GM12878 (cell line): Measurements from ENCODE around the gene NFKBIA. TPM values are rescaled to one million over a fixed set of nuclear protein-coding genes. Genes with fewer than 3 reads are reported as not detected.
A peak's percentile ranks its signal among the peaks of the same experiment; 100 is the strongest.

Source experiments
- ATAC-seq: fragments of 200-7000 bp; cut with Tn5 transposase; 3 replicates; pipeline ENCODE4 v1.9.1; 2020; ENCODE audit warnings: mild to moderate bottlenecking, moderate library complexity
- BruUV-seq: library from RNA; stranded (reverse); fragments of 400-500 nt; replicated peaks from 2 replicates; lab custom pipeline; 2021; lab: Mats Ljungman, UMichigan
- CTCF ChIA-PET: fragments of 300-600 bp; sonication (Branson Sonifier 250); formaldehyde crosslinking; extraction: SDS; loops from one replicate; lab custom pipeline; 2021; ENCODE audit warnings: inconsistent platforms; lab: Yijun Ruan, JAX
- POLR2A ChIA-PET: fragments of 350-600 bp; formaldehyde crosslinking; extraction: SDS; loops from one replicate; lab custom pipeline; 2021; ENCODE audit warnings: inconsistent platforms; lab: Charles Lee
- RAD21 ChIA-PET: fragments of 300-600 bp; sonication (Branson Sonifier 250); formaldehyde crosslinking; loops from one replicate; lab custom pipeline; 2023; ENCODE audit warnings: antibody characterized with exemption; ENCODE audit not compliant: unreplicated experiment; lab: Charles Lee
- SMC1A ChIA-PET: fragments of 300-600 bp; sonication (Branson Sonifier 250); formaldehyde crosslinking; loops from one replicate; lab custom pipeline; 2023; ENCODE audit not compliant: unreplicated experiment, uncharacterized antibody; lab: Charles Lee
- DNase-seq: peaks from one replicate; pipeline ENCODE4 v3.0.0-alpha.2; 2011; ENCODE audit warnings: low read depth, low spot score
- FAIRE-seq: peaks from 3 replicates; lab custom pipeline; 2011; peaks lifted over from hg19 to GRCh38; lab: Jason Lieb, UNC
- H2AFZ ChIP-seq: 2 replicates; pipeline ENCODE4 v1.6.0; 2011; ENCODE audit warnings: low read depth, low read length, control low read depth; ENCODE audit not compliant: control insufficient read depth
- H3K27ac ChIP-seq: 2 replicates; pipeline ENCODE4 v1.5.1; 2011; ENCODE audit warnings: control low read depth; ENCODE audit not compliant: control insufficient read depth, insufficient read depth
- H3K27me3 ChIP-seq, 2 experiments: replicated peaks in 1 of 2; 2 replicates each; pipeline versions ENCODE4 v1.6.0 to v1.6.1; 2011; ENCODE audit warnings: low read length in 1 of 2; ENCODE audit not compliant: control insufficient read depth in 2 of 2, insufficient read depth in 2 of 2
- H3K36me3 ChIP-seq, 2 experiments: 2 replicates each; pipeline ENCODE4 v1.5.1; 2011; ENCODE audit warnings: low read length in 1 of 2; ENCODE audit not compliant: control insufficient read depth in 2 of 2, insufficient read depth in 2 of 2
- H3K4me1 ChIP-seq: 2 replicates; pipeline ENCODE4 v1.6.1; 2011; ENCODE audit warnings: mild to moderate bottlenecking, low read length, moderate library complexity, mixed read lengths; ENCODE audit not compliant: control insufficient read depth, insufficient read depth
- H3K4me2 ChIP-seq: 2 replicates; pipeline ENCODE4 v1.6.0; 2011; ENCODE audit warnings: control low read depth; ENCODE audit not compliant: control insufficient read depth, insufficient read depth
- H3K4me3 ChIP-seq: fragments of 200-600 bp; sonication (generic); 2 replicates; pipeline ENCODE4 v1.5.1; 2016
- H3K79me2 ChIP-seq: 2 replicates; pipeline ENCODE4 v1.6.0; 2011; ENCODE audit warnings: low read length; ENCODE audit not compliant: control insufficient read depth, insufficient read depth
- H3K9ac ChIP-seq: 2 replicates; pipeline ENCODE4 v1.8.0; 2011; ENCODE audit warnings: low read length, control low read depth, mixed read lengths; ENCODE audit not compliant: control insufficient read depth, insufficient read depth
- H3K9me3 ChIP-seq: replicated peaks from 3 replicates; pipeline ENCODE4 v1.5.1; 2011; ENCODE audit warnings: mild to moderate bottlenecking, low read length; ENCODE audit not compliant: control insufficient read depth, insufficient read depth
- H4K20me1 ChIP-seq: 2 replicates; pipeline ENCODE4 v1.6.0; 2011; ENCODE audit not compliant: control insufficient read depth, insufficient read depth
- BCLAF1 ChIP-seq: fragments of 450-650 bp; IDR thresholded peaks from 2 replicates; pipeline ENCODE4 v1.6.1; 2017; ENCODE audit warnings: antibody characterized with exemption, mild to moderate bottlenecking, moderate library complexity
- BRCA1 ChIP-seq: IDR thresholded peaks from 2 replicates; pipeline ENCODE4 v1.6.1; 2011; ENCODE audit warnings: low read depth, low read length, improper control_type of control experiment
- DPF2 ChIP-seq: fragments of 450-650 bp; IDR thresholded peaks from 2 replicates; pipeline ENCODE4 v1.6.1; 2017; ENCODE audit warnings: mild to moderate bottlenecking
- E4F1 ChIP-seq: fragments of 450-650 bp; IDR thresholded peaks from 2 replicates; pipeline ENCODE4 v1.6.1; 2018; ENCODE audit warnings: borderline replicate concordance, mild to moderate bottlenecking; ENCODE audit not compliant: partially characterized antibody
- EGR1 ChIP-seq, 2 experiments: IDR thresholded peaks; 1 replicate in 1 of 2; 2 replicates in 1 of 2; pipeline ENCODE4 v1.6.1; 2011 to 2012; ENCODE audit warnings: low read depth in 2 of 2, low read length in 2 of 2, borderline replicate concordance in 1 of 2, mild to moderate bottlenecking in 1 of 2, moderate library complexity in 1 of 2
- EZH2 ChIP-seq: IDR thresholded peaks from 2 replicates; pipeline ENCODE4 v1.6.1; 2012; ENCODE audit warnings: low read depth, mild to moderate bottlenecking, control low read depth, inconsistent platforms, low read length, borderline replicate concordance; ENCODE audit not compliant: control insufficient read depth
- JUNB ChIP-seq: IDR thresholded peaks from 2 replicates; pipeline ENCODE4 v1.6.1; 2016; ENCODE audit warnings: antibody characterized with exemption, mild to moderate bottlenecking
- KAT2A ChIP-seq: conservative IDR thresholded peaks from 2 replicates; pipeline ENCODE4 v1.6.1; 2011; ENCODE audit warnings: low read depth, low read length; ENCODE audit not compliant: control insufficient read depth
- MTA2 ChIP-seq: fragments of 450-650 bp; IDR thresholded peaks from 2 replicates; pipeline ENCODE4 v1.6.1; 2016; ENCODE audit warnings: low read depth, mild to moderate bottlenecking, moderate library complexity
- PAX8 ChIP-seq: fragments of 450-650 bp; IDR thresholded peaks from 2 replicates; pipeline ENCODE4 v1.6.1; 2017; ENCODE audit warnings: mild to moderate bottlenecking, moderate library complexity
- SP1 ChIP-seq: IDR thresholded peaks from one replicate; pipeline ENCODE4 v1.6.1; 2011; ENCODE audit warnings: low read depth, low read length
- SUZ12 ChIP-seq: fragments of 200-600 bp; sonication (generic); IDR thresholded peaks from one replicate; pipeline ENCODE4 v1.6.1; 2018; ENCODE audit warnings: antibody characterized with exemption, mild to moderate bottlenecking; ENCODE audit not compliant: unreplicated experiment
- ZBED1 ChIP-seq: IDR thresholded peaks from 2 replicates; pipeline ENCODE4 v1.6.1; 2016; ENCODE audit warnings: borderline replicate concordance
- ZBTB33 ChIP-seq: fragments of 450-650 bp; IDR thresholded peaks from 2 replicates; pipeline ENCODE4 v1.6.1; 2017; ENCODE audit warnings: mild to moderate bottlenecking
- WGBS: methylation state at CpG from one replicate; pipeline ENCODE4 v1.1.6; 2016; ENCODE audit warnings: low lambda C conversion rate; ENCODE audit not compliant: insufficient replicate concordance, insufficient coverage; ENCODE audit errors: missing lambda C conversion rate; 5-methylcytosine and 5-hydroxymethylcytosine counted together
- in situ Hi-C: fragments of 300-500 bp; cut with MboI; formaldehyde crosslinking; loops from 9 replicates; pipeline ENCODE4 v1.14.3; 2018; ENCODE audit warnings: mixed read lengths
- intact Hi-C: fragments of 100-400 bp; cut with micrococcal nuclease; formaldehyde crosslinking; loops from one replicate; pipeline ENCODE4 v1.14.2; 2022; ENCODE audit not compliant: unreplicated experiment
- polyA plus RNA-seq, 11 experiments: library from polyadenylated mRNA; depleted of rRNA in 4 of 11; unstranded in 6 of 11; stranded (reverse) in 5 of 11; fragments of >200 nt; fragmentation: Nextera tagmentation in 4 of 11; fragmentation: Illumina TruSeq in 1 of 11; extraction: Ambion mirVana in 4 of 11; extraction: Trizol in 1 of 11; gene quantifications; 1 replicate in 1 of 11; 2 replicates in 10 of 11; pipeline versions ENCODE4 v1.2.1 to v1.2.3, GENCODE V29; 2011 to 2016; ENCODE audit warnings: inconsistent platforms in 2 of 11, missing spikeins in 2 of 11, low read depth in 1 of 11
- total RNA-seq, 4 experiments: library from RNA; depleted of rRNA in 3 of 4; stranded (reverse); fragments of >200 nt in 3 of 4; fragmentation: Illumina TruSeq in 1 of 4; extraction: Trizol in 1 of 4; gene quantifications; 2 replicates each; pipeline versions ENCODE4 v1.2.1 to v1.2.3, GENCODE V29; 2013 to 2021

The NFKBIA gene
- total and polyA plus RNA-seq, 10 of the 15 experiments (the other 5 are each of a cell fraction or from before 2014, with no cell fraction given): 123 to 419 (median 267) TPM

- in situ Hi-C loops (no loop called here), intact Hi-C loops (no loop called here)
- FAIRE-seq (no peak), DNase-seq (no peak), ATAC-seq (no peak)
- ChIA-PET POLR2A (interaction anchor here (0.9 to 1.9 kb wide), 2 partner anchors 13 to 15 kb away, joined by 3 to 9 read pairs; no protein-coding TSS in a partner anchor), SMC1A (interaction anchor here (0.8 to 1.1 kb wide), 2 partner anchors 10 to 13 kb away, joined by 3 to 4 read pairs; no protein-coding TSS in a partner anchor), RAD21 (no interaction called here), CTCF (no interaction called here)
- Histone ChIP-seq H3K4me2 (no peak overlapping the region; the same call in 1 of the 2 replicates), H3K4me1 (peaks cover 11% of the 10 kb centered on the region), H3K27me3 (no peaks in the 10 kb centered on the region), H3K36me3 (no peaks in the 10 kb centered on the region), H3K27ac (no peak overlapping the region), H3K9ac (no peak overlapping the region), H2AFZ (peak overlapping the region; percentile 67), H3K79me2 (no peaks in the 10 kb centered on the region), H3K4me3 (no peak overlapping the region), H3K9me3 (no peaks in the 10 kb centered on the region), H4K20me1 (no peaks in the 10 kb centered on the region)
- WGBS: 66% methylated on average over 15 of the region's 15 CpGs
- BruUV-seq: no TSS peak
- peak; percentile 18 for TF ChIP-seq E4F1
- TF ChIP-seq BRCA1: no peak
- TF ChIP-seq DPF2: no peak
- no peak for TF ChIP-seq KAT2A
- TF ChIP-seq BCLAF1: no peak
- TF ChIP-seq EZH2: no peak
- TF ChIP-seq SP1: no peak
- TF ChIP-seq MTA2: no peak
- TF ChIP-seq PAX8: no peak
- no peak for TF ChIP-seq JUNB
- no peak for TF ChIP-seq EGR1 (IDR thresholded peaks at IDR 0.05; ENCODE audit: borderline replicate concordance in 1 of 2, low read depth in 2 of 2, low read length in 2 of 2)
- TF ChIP-seq ZBTB33: no peak
- TF ChIP-seq ZBED1: no peak
- no peak for TF ChIP-seq SUZ12
Observed at GRCh38 chr14:35352274-35353233, 52.0 kb downstream of the NFKBIA start.
